NCI-H345 treated with DMSO at 0.1 percent for 48 hours (cell line): ENCODE results near the gene COL18A1.

Experiments
- DNase-seq: peaks from one replicate; lab custom pipeline; 2025; ENCODE audit not compliant: unreplicated experiment; lab: John Stamatoyannopoulos, UW

COL18A1 gene

GRCh38 chr21:45401054-45401518 lies 3.9 kb upstream of the COL18A1 start:
- no peak for DNase-seq

GRCh38 chr21:45401916-45402900 lies 2.8 kb upstream of the COL18A1 start:
- no peak for DNase-seq

- DNase-seq: no peak
These were observed 1.7 kb upstream of the COL18A1 start for GRCh38 chr21:45403133-45403824.

GRCh38 chr21:45403825-45404729 lies 888 bp upstream of the COL18A1 start:
- DNase-seq: no peak

GRCh38 chr21:45405271-45405818 lies 380 bp downstream of the COL18A1 start:
- no peak for DNase-seq

- DNase-seq: no peak
These were observed 1.1 kb downstream of the COL18A1 start for GRCh38 chr21:45405819-45406762.

GRCh38 chr21:45406801-45407628 lies 2.0 kb downstream of the COL18A1 start:
- DNase-seq: no peak

GRCh38 chr21:45407629-45408247 lies 2.8 kb downstream of the COL18A1 start:
- DNase-seq: no peak

GRCh38 chr21:45408271-45408791 lies 3.4 kb downstream of the COL18A1 start:
- no peak for DNase-seq

- DNase-seq: no peak
These were observed 3.9 kb downstream of the COL18A1 start for GRCh38 chr21:45408801-45409261.

- no peak for DNase-seq
These were observed 4.6 kb downstream of the COL18A1 start for GRCh38 chr21:45409466-45410150.

GRCh38 chr21:45410151-45410864 lies 5.3 kb downstream of the COL18A1 start:
- DNase-seq: no peak

- DNase-seq: no peak
These were observed 6.2 kb downstream of the COL18A1 start for GRCh38 chr21:45410865-45411809.

GRCh38 chr21:45411810-45412206 lies 6.8 kb downstream of the COL18A1 start:
- no peak for DNase-seq

- DNase-seq: no peak
These were observed 7.5 kb downstream of the COL18A1 start for GRCh38 chr21:45412491-45412890.
